PFSK-1 (cell line): Measurements from ENCODE around the gene IRAK1.

Experiments used
- POLR2AphosphoS5 ChIP-seq: IDR thresholded peaks from 2 replicates; pipeline ENCODE4 v1.6.1; 2012; ENCODE audit warnings: low read depth, mild to moderate bottlenecking, control low read depth, low read length, moderate library complexity
- TF ChIP-seq, protein P1 (sequence below), 2 experiments: IDR thresholded peaks; 2 replicates each; pipeline versions ENCODE4 v1.6.1 to v1.8.0; 2011 to 2012; ENCODE audit warnings: low read depth in 2 of 2, low read length in 2 of 2, control low read depth in 1 of 2, inconsistent platforms in 1 of 2, mild to moderate bottlenecking in 1 of 2, moderate library complexity in 1 of 2; ENCODE audit not compliant: insufficient read depth in 1 of 2

GRCh38 chrX:154033848-154034247, 14.1 kb upstream of the IRAK1 start:
- TF ChIP-seq POLR2AphosphoS5 = no peak
- TF ChIP-seq, protein P1, sequence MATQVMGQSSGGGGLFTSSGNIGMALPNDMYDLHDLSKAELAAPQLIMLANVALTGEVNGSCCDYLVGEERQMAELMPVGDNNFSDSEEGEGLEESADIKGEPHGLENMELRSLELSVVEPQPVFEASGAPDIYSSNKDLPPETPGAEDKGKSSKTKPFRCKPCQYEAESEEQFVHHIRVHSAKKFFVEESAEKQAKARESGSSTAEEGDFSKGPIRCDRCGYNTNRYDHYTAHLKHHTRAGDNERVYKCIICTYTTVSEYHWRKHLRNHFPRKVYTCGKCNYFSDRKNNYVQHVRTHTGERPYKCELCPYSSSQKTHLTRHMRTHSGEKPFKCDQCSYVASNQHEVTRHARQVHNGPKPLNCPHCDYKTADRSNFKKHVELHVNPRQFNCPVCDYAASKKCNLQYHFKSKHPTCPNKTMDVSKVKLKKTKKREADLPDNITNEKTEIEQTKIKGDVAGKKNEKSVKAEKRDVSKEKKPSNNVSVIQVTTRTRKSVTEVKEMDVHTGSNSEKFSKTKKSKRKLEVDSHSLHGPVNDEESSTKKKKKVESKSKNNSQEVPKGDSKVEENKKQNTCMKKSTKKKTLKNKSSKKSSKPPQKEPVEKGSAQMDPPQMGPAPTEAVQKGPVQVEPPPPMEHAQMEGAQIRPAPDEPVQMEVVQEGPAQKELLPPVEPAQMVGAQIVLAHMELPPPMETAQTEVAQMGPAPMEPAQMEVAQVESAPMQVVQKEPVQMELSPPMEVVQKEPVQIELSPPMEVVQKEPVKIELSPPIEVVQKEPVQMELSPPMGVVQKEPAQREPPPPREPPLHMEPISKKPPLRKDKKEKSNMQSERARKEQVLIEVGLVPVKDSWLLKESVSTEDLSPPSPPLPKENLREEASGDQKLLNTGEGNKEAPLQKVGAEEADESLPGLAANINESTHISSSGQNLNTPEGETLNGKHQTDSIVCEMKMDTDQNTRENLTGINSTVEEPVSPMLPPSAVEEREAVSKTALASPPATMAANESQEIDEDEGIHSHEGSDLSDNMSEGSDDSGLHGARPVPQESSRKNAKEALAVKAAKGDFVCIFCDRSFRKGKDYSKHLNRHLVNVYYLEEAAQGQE (IDR thresholded peaks at IDR 0.05; ENCODE audit: insufficient read depth in 1 of 2, low read depth in 2 of 2, low read length in 2 of 2) = no peak
